ENCODE data around the gene AK9. TPM values are rescaled to one million over a fixed set of nuclear protein-coding genes. Genes with fewer than 3 reads are reported as not detected.

Gene AK9
- total and polyA plus RNA-seq, 10 of the 15 experiments (the other 5 are each of a cell fraction or from before 2014, with no cell fraction given) = 2.1 to 7.4 (median 4.2) TPM

DNA sequence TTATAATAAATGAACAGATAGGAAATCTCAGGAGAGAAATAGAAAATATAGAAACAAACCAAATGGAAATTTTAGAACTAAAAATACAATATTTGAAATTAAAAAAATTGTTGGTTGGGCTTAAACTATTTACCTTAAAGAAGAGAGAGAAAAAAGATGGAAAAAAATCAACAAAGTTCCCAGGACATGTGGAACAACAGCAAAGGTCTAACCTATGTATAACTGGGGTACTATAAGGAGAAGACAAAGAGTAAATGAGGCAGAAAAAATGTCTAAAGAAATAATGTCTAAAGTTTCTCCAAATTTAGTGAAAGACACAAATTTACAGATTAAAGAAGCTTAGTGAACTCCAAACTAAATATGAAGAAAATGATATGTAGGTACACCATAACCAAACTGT, 166.9 kb downstream of the AK9 start:
- H3K27me3 ChIP-seq (replicated peaks in 1 of 2; ENCODE audit: control insufficient read depth in 2 of 2, insufficient read depth in 2 of 2, low read length in 1 of 2) = no peaks in the 10 kb centered on the region
- no peak overlapping the region for H3K4me2 ChIP-seq (ENCODE audit: control insufficient read depth, insufficient read depth)
- H2AFZ ChIP-seq (ENCODE audit: control insufficient read depth, low read depth, low read length) = no peak overlapping the region
- in situ Hi-C loops (cut with MboI) = loop anchor here (10.0 kb wide), 1 partner anchor 171 kb away; the partner anchor contains the start of genes AK9 and FIG4
- H4K20me1 ChIP-seq (ENCODE audit: control insufficient read depth, insufficient read depth) = no peaks in the 10 kb centered on the region
- H3K4me3 ChIP-seq = no peak overlapping the region
- H3K4me1 ChIP-seq (ENCODE audit: control insufficient read depth, insufficient read depth, low read length) = no peaks in the 10 kb centered on the region
- H3K9me3 ChIP-seq (replicated peaks; ENCODE audit: control insufficient read depth, insufficient read depth, low read length) = no peaks in the 10 kb centered on the region; the same call in 2 of the 3 replicates
- intact Hi-C loops (cut with micrococcal nuclease; ENCODE audit: unreplicated experiment) = no loop called here
- SMC1A ChIA-PET (ENCODE audit: uncharacterized antibody, unreplicated experiment) = no interaction called here
- CTCF ChIA-PET = interaction anchor here (0.6 to 6.0 kb wide), 2 partner anchors 515 to 868 kb away, joined by 3 to 58 read pairs; no protein-coding TSS in a partner anchor
- BruUV-seq (replicated peaks) = no TSS peak
- POLR2A ChIA-PET = no interaction called here
- no peaks in the 10 kb centered on the region for H3K36me3 ChIP-seq (ENCODE audit: control insufficient read depth in 2 of 2, insufficient read depth in 2 of 2, low read length in 1 of 2)
- no peak overlapping the region for H3K27ac ChIP-seq (ENCODE audit: control insufficient read depth, insufficient read depth)
- ATAC-seq (no peak), FAIRE-seq (no peak), DNase-seq (ENCODE audit: low read depth, low spot score) (no peak)
- no peak overlapping the region for H3K9ac ChIP-seq (ENCODE audit: control insufficient read depth, insufficient read depth, low read length)
- H3K79me2 ChIP-seq (ENCODE audit: control insufficient read depth, insufficient read depth, low read length) = no peaks in the 10 kb centered on the region
- RAD21 ChIA-PET (ENCODE audit: unreplicated experiment) = interaction anchor here (0.6 kb wide), 1 partner anchor 519 kb away, joined by 4 read pairs; no protein-coding TSS in a partner anchor
- TF ChIP-seq SRF (IDR thresholded peaks at IDR 0.05; ENCODE audit: low read depth in 2 of 2, low read length in 2 of 2) (no peak), EGR1 (IDR thresholded peaks at IDR 0.05; ENCODE audit: borderline replicate concordance in 1 of 2, low read depth in 2 of 2, low read length in 2 of 2) (no peak), SPI1 (IDR thresholded peaks at IDR 0.05; ENCODE audit: borderline replicate concordance, insufficient read depth, low read depth, low read length) (no peak), ZBTB33 (IDR thresholded peaks at IDR 0.05) (no peak), SMARCA5 (IDR thresholded peaks at IDR 0.05) (no peak), PML (IDR thresholded peaks at IDR 0.05; ENCODE audit: low read length) (no peak), ZNF592 (IDR thresholded peaks at IDR 0.05) (no peak), TCF12 (IDR thresholded peaks at IDR 0.05; ENCODE audit: low read depth, low read length) (no peak), CEBPB (IDR thresholded peaks at IDR 0.05; ENCODE audit: borderline replicate concordance in 1 of 2, low read depth in 2 of 2, low read length in 2 of 2) (no peak), STAT3 (IDR thresholded peaks at IDR 0.05; ENCODE audit: low read depth, low read length) (no peak), BACH1 (IDR thresholded peaks at IDR 0.05; ENCODE audit: borderline replicate concordance) (no peak), ZNF274 (IDR thresholded peaks at IDR 0.05; ENCODE audit: insufficient read depth, insufficient read length) (no peak), JUNB (IDR thresholded peaks at IDR 0.05) (no peak), ZNF24 (IDR thresholded peaks at IDR 0.05) (no peak), ATF7 (IDR thresholded peaks at IDR 0.05; ENCODE audit: low read depth) (no peak), RUNX3 (IDR thresholded peaks at IDR 0.05; ENCODE audit: low read length) (no peak), ZBED1 (IDR thresholded peaks at IDR 0.05; ENCODE audit: borderline replicate concordance) (no peak)
- TF ChIP-seq, protein P1, sequence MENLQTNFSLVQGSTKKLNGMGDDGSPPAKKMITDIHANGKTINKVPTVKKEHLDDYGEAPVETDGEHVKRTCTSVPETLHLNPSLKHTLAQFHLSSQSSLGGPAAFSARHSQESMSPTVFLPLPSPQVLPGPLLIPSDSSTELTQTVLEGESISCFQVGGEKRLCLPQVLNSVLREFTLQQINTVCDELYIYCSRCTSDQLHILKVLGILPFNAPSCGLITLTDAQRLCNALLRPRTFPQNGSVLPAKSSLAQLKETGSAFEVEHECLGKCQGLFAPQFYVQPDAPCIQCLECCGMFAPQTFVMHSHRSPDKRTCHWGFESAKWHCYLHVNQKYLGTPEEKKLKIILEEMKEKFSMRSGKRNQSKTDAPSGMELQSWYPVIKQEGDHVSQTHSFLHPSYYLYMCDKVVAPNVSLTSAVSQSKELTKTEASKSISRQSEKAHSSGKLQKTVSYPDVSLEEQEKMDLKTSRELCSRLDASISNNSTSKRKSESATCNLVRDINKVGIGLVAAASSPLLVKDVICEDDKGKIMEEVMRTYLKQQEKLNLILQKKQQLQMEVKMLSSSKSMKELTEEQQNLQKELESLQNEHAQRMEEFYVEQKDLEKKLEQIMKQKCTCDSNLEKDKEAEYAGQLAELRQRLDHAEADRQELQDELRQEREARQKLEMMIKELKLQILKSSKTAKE (IDR thresholded peaks at IDR 0.05; ENCODE audit: low read depth, poor library complexity, severe bottlenecking) = no peak

Data from GM12878 (cell line).